Suppressor macrophage treated with lipopolysaccharide for 1 hour (primary cell): ENCODE measurements around the gene PCCA.
A peak's percentile ranks its signal among the peaks of the same experiment; 100 is the strongest.
"Not testable (repeated sequence)": the region's sequence is repeated elsewhere in the genome, so short reads cannot be mapped to it uniquely, and the experiment has no call there.

ENCODE experiments used
- DNase-seq, 3 donors: peaks; one replicate each; pipeline ENCODE4 v3.0.0-alpha.2; 2020 to 2022

Gene PCCA

DNA sequence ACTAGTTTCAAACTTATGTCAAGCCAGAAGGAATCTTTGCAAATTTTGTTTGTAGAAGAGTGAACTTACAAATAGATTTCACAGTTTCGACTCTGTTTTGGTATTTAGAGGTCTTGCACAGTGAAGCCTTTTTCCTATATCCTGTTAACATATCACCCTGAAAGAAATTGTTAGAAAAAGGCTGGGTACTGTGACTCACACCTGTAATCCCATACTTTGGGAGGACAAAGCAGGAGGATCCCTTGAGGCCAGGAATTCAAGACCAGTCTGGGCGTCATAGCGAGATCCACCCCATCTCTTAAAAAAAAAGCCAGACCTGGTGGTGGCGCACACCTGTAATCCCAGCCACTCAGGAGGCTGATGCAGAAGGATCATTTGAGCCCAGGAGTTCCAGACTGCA lies 275.7 kb downstream of the PCCA start:
- DNase-seq = no peak

DNA sequence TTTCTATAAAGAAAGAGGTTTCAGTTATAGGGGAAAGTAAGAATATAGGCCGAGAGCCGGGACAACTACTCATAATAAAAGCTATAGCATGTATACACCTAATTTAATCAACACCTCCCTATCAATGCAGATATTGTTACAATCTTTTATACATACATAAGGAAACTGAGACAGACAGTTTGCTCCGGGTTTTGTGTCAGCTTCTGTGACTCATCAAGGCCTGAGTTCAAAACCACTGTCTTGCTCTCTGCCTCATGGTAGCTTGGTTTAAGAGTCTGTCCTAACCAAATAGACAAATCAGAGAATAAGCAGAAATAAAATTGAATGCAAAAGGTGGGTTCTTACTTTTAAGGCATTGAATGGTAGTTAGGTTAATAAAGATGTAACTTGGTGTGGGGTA lies 276.8 kb downstream of the PCCA start:
- no peak for DNase-seq

DNA sequence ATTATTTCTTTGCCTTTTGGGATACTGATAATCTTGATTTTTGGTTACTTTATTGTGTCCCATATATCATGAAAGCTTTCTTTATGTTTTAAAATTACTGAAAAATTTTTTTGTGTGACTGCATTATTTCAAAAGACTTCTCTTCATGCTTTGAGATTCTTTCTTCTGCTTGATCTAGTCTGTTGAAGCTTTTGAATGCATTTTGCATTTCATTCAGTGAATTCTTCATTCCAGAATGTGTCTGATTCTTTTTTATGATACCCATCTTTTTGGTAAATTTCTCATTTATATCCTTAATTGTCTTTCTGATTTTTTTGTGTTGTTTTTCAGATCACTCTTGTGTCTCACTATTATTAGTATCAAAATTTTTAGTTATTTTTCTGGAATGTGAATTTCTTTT lies 289.6 kb downstream of the PCCA start:
- DNase-seq = no peak

DNA sequence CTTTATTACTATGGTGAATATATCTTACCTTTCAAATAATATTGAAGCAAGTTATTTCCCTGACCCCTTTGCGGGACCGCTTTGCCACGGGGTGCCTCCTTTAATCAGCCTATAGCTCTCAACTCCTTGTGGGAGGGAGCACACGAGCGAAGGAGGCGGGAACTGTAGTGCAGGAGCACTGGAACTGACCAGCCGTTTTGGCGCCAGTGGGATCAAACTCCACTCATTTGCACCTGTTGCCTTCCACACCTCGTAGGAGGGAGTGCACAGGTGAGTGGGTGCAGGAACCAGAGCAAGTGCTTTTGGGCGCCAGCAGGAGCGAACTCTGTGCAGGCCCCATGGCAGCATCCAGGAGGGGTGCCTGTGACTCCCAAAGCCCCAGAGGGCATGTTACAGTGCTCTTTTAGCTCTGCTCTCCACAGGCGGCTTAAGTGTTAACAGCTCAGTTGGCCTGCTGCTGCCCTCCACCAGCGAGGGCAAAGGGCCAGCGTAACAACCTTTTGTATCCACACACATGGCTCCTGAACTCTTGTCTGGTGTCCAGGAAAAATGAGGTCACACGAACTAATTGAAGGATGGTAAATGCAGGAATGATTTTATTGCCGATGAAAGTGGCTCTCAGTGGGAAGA lies 292.8 kb downstream of the PCCA start:
- peak in 1 of 3 donors; percentile 12 for DNase-seq

DNA sequence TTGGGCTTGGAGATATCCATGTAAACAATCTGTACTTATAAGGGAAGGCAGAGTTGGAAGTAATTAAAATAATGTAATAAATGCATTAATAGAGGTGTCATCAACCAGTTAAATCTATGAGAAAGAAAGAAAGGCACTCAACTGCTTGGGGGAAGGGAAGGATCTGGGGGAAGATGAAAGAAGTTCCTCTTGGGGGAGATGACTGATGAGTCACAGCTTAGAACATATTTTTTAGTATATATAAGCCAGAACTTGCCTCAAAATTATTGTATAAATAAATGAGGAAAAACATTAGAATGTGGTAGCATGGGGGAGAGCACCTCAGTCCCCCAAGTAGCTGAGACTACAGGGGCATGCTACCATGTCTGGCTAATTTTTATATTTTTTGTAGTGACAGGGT lies 293.9 kb downstream of the PCCA start:
- DNase-seq = peak; percentile 57 to 72 (median 66)

DNA sequence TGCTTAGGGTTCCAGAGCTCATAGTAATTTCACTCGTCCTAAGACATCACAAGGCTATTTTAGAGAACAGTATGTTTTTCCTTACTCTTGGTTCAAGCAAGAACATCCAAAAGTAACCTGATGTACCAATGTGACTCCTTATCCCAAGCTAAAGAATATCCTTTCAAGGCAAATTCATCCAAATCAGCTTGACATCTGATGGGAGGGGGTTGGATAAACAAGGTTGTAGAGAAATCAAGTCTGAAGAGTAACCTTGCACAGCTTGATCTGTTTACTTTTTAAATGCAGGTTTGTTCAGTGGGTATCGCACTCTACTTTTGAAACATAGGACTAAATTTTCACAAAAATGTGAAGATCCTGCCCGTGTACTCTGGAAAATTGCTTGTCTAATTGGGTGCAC lies 298.5 kb downstream of the PCCA start:
- no peak for DNase-seq

DNA sequence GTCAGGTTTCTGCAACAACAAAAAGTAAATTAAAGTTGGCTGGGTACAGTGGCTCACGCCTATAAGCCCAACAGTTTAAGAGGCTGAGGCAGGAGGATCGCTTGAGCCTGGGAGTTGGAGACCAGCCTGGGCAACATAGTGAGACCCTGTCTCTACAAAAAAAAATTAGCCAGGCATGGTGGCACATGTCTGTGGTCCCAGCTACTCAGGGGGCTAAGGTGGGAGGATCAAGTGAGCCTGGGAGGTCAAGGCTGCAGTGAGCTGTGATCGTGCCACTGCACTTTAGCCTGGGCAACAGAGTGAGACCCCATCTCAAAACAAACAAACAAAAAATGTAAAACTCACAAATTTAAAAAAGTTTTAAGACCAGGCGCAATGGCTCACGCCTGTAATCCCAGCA lies 299.3 kb downstream of the PCCA start:
- not testable (repeated sequence) for DNase-seq

DNA sequence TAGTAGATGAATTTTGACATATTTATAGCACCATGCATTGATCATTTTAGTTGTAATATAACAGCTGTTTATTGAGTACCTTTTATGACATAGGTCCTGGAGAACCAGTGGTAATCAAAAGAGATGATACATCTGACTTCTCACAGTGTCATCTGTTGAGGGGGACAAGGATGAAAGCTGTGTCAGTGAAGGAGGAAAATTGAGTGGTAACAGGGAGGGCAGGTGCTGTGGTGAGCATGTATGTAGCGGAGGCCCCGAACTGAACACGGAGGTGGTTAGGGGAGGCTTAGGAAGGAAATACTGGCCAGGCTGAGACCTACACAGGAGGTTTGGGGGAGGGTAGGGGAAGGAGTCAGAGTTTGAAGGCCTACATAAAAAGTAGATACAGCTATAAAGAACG lies 300.0 kb downstream of the PCCA start:
- no peak for DNase-seq

DNA sequence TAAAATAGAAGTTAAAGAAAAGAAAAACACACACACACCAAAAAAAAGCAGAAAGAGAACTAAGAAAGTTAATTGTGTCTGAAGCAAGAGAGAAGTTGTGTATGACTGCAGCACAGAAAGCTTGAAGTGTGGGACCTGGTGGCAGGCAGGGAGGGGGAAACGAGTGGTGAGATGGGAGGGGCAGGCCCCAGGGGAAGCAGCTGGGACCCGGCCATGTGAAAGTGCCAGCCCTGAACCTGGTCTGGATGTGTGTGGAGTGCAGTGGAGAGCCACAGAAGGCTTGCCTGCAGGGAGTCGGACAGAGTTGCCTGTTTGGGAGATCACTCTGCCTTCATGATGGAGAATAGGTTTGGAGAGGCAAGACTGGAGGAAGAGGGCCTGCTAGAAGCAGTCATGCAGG lies 300.7 kb downstream of the PCCA start:
- DNase-seq = no peak

DNA sequence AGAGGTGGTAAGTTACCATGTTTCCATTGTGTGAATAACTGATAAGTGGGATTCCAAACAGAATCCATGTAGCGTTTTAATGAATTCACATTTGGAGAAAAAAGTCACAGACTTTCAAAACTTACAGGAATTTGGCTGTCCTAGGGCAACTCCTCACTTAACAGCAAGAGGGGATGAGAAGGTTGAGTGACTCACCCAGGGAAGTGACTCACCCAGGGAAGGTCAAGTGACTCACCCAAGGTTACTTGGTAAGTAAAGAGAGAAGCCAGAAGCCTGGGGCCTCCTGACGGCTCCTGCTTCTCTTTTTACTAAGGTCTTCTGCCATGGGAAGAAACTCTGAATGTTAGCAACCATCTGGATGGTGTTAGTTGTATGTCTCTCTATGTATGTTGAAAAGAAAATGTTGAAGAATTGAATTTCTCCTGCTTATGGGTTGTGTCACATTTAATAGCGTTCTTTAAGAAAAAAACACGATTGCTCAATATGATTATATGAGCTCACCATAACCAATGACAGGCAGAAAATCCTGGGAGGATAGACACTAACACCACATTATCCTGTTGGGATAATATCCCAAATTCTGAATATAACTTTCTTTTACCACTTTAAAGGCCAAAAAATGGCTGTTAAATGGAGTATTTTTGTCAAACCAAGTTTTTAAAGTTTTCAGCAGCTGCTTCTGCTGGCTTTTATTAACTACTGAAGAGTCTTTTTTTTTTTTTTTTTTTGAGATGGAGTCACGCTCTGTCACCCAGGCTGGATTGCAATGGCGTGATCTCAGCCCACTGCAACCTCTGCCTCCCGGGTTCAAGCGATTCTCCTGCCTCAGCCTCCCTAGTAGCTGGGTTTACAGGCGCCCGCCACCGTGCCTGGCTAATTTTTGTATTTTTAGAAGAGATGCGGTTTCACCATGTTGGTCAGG lies 304.1 kb downstream of the PCCA start:
- peak; percentile 90 to 95 (median 93) for DNase-seq

DNA sequence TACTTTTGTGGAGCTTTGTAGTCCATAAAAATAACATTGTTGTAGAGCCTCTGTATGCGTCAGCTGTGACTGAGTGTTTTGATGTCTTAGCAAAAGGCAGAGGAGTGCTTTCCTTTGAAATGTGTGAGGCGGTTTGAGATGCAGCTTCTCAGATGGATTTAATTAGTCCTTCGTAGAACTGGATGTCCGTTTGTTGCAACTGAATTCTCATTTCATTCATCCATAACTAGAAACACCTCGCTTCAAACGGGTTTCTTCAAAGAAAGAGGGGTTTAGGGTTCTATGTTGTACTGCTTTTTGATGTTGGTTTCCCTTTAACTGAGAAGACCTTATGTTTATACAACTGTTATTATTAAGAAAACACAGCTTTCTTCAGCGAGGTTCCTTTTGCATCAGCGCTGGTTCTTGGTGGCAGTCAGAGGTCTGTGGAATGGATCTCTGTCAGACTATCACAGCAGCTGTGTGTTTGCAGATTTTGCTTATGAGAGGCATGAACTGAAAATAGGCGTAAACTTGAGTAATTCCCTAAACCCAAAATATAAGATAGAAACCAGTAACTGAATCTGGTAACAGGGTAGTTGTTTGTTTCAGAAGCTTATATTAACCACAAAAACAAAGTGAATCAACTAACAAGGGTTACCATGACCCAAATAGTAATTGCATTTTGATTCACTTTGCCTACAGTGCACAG lies 305.3 kb downstream of the PCCA start:
- DNase-seq = no peak

DNA sequence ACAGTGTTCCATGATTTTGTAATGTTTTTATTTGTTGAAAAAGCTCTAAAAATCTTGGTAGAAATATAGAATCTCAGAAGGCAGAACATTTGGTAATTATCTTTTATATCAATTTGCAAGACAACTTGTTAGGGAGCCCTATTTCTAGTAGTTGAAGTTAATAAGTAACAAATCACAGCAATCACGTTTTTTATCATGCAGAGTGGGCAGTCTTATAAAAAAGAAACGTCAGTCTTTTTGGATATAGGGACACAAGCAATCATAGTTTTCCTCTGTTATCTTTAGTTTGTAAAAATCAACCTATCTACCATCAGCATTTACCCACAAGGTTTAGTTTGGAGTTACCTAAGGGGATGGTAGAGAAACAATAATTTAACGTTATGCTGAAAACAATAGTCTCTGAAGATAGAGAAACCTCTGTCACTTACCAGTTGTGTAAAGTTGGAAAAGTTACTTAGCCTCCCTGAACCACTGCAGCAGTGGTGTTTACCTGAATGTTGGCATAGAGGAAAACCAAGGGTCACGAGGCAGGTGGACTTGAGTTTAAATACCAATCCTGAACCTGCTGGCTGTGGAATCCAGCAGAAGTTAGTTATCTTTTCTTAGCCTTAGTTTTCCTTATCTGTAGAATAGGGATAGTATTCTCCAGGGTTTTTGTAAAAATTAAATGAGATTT lies 306.9 kb downstream of the PCCA start:
- no peak for DNase-seq

DNA sequence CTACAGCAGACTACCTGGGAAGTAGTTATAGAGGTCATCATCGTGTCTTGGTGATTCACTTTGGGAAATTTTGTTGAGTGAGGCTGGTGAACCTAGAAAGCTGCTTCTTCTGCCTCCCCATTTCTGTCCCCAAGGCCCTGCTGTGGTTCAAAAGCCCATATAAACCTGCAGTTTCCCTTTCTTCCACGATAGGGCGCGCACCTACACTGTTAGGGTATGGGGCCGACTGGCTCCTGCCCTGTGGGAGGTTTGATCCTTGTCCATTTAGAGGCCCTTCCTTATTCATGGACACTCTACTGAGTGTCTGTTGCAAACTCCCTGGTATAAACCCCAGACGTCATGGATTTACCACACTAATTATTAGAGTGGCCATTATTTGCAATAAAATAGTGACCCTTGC lies 307.9 kb downstream of the PCCA start:
- DNase-seq = no peak

DNA sequence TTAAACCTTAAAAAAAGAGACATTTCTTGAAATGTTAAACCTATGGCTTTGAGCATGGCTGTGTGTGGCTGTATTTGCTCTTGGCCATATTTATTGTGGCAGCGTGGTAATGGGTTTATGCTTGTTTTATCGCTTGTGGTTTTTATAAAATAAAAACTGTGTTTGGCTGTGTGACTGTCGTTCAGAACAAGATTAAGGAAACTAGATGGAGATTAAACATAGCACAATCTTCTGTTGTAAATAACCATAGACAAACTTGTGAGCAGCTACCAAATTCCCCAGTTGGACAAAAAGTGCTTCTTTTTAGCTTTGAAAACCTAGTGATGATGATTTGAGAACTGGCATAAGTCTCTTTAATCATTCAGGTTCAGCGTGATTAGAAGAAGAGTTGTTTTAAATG lies 308.7 kb downstream of the PCCA start:
- no peak for DNase-seq

DNA sequence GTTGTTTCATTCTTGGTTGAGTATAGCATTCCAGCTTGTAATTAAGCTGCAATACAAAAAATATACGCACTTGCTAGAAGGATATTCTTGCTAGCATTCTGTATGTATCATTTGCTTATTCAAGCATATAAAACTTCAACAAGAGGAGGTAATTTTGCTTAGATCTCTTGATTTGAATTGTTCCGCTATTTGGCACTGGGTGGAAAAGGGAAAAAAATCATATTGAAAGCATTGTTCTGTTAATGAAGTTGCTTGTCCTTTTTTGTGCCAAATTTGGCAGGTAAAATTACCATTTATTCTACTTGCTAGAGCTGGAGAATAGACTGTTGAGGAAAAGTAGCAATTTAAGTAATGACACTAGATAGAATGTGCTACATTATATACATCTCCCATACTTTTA lies 309.5 kb downstream of the PCCA start:
- no peak for DNase-seq

DNA sequence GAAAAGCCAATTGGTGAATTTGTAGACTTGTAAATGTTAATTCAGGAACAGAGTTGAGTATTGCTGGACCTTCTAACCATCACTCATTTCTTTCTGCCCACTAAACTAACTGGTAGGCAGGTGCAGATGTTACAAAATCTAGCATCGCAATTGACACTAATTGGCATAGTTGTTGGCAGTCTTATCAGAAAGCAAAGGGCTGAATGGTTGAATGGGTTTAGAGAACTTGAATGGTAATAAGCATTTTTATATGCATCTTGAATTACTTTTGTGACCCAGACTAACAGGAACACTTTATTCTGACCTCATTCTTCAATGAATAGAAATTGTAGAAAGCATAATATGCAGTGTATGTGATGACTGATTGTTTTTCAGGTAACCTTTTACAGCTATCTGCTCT lies 310.6 kb downstream of the PCCA start:
- DNase-seq = no peak

DNA sequence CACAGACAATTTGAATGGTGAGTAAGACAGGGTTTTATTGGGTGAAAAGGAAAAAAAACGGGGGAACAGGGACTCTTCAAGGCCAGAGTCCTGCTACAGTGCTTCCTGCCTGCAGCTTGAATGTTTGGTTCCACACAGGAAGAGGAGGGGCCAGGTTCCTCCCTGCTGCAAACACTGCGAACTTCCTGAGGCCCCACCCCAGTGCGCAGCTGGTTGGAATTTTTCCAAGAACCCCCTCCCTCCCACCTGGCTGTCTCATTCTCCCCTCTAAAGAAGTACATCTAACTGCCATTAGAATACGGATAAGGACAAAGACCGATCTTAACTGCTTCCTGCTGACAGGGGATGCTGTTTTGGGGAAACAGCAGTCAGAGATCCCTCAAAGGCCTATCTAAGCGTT lies 314.8 kb downstream of the PCCA start:
- no peak for DNase-seq

DNA sequence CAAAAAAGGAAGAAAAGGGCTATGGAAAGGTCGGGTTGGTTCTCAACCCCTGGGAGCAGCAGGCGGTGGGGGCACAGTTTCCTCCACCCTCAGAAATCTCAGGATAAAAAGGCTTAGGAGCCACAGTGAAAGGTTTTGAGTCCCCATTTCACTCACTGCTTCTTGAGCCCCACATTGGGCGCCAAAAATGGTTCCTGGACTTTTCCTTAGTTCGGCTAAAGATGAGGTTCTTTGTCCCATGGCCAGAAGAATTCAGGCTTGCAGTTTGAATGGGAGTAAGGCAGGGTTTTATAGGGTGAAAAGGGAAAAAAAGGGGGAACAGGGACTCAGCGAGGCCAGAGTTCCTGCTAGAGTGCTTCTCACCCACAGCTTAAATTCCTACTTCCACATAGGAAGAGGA lies 320.2 kb downstream of the PCCA start:
- DNase-seq = peak in 1 of 3 donors; percentile 27

DNA sequence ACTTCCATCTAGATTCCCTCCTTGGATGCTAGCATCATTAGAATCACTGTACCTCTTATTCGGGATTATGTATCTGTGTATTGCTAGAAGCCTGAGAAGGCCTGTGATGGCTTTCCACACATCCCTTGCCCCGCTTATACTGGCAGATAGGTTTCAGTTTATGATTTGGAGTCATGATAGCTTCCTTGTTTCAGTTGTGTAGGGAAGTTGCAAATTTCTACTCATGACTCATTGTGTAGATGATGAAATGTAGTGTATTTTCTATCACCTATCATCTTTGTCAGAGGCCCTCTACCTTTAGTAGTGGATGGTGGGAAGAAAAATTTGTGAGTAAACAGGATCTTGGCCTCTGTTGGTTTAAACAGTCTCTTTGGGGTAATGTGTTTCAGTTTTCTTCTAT lies 334.5 kb downstream of the PCCA start:
- peak; percentile 71 to 88 (median 88) for DNase-seq

DNA sequence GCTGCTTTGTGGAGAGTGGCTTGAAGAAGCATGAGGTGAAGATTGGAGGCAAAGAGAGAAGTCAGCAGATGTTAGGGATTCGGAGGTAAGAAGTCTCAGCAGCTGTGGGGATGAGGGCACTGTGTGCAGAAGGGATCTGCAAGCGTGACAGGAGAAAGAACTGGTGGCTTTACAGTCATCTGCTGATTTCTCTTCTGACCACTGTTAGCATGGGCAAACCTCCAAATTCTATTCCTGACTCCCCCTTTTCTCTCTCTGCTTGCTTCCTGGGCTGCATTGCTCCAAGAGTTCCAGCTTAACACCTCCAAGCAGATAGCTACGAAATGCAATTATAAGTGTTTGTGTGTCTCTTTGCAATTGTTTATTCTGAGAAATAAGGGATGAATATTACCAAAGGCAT lies 340.1 kb downstream of the PCCA start:
- no peak for DNase-seq

DNA sequence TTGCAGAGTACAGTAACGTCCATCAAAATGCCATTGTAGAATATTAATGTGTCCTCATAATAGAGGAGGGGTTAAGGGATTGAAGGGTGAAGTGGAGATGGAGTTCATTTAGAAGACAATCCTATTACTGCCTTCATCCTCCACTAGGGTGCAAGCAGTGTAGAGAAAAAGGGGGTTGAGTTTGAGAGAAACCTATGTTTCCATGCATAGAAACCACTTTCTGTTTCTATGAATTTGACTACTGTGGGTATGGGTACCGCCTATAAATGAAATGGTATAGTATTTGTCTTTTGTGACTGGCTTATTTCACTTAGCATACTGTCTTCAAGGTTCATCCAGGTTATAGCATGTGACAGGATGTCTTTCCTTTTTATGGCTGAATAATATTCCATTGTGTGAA lies 343.7 kb downstream of the PCCA start:
- DNase-seq = no peak

DNA sequence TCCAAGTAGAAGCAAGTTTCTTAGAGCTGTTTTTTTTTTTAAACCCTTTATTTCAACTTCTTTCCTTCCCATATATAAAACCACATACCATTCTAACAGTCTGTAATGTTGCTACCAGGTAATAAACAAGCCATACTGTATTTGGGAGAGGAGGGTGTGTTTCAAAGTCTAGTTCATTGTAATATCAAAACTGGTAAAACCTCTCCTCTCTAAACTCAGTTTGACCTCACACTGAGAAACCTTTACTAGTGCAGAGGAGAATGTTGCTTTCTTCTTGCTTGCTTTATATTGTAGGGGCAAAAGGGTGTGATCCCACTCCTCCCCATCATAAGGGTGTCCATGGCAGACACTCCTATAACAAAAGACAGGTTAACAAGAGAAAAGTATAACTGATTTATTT lies 344.6 kb downstream of the PCCA start:
- DNase-seq = no peak

DNA sequence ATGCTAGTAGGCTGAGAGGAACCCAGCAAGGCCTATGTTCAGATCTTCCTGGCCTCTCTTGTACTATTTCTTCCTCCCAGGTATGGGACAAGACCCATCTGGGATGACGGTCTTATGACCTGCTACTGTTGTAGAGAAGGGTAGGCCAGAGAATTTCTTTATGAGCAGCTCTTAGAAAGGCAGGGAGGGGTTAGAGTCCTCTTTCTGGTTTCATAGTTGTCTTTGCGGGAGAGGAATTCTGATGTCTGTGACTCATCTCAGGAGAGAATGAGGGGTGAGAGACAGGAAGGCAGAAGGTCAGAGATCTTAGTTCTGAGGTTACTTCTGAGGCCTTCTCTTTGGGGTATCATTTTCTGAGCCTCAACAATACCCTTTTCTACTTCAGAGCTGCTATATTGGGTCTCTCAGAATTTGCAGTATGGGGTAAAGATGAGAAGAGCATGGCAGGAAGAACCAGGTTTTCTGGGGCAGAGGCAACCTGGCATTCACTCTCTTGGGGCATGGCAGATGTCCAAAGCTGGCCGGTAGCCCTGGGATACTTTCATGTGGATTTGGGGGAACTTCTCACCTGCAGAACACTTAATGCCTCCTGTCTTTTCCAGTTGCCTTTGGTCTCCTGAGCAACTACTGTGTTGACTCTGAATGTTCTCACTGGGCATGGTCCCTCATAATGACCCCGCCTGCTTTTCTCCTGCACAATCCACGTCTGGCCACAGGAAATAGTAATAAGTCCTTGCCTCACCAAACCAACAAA lies 345.3 kb downstream of the PCCA start:
- DNase-seq = no peak
